ENCODE measurements around the gene CCDC107. TPM values are rescaled to one million over a fixed set of nuclear protein-coding genes. Genes with fewer than 3 reads are reported as not detected.
A peak's percentile ranks its signal among the peaks of the same experiment; 100 is the strongest.

Gene CCDC107
- total RNA-seq, 1 experiment from 2014 or later, result 12.5 TPM

GRCh38 chr9:35665471-35665818 is 7.4 kb downstream of the CCDC107 start:
- Mint-ChIP-seq H3K27ac (ENCODE audit: low read depth, unreplicated experiment) (no peak overlapping the region), H3K4me3 (ENCODE audit: unreplicated experiment) (peak overlapping the region; percentile 86), H3K27me3 (ENCODE audit: insufficient read depth, unreplicated experiment) (no peaks in the 10 kb centered on the region), H3K9me3 (ENCODE audit: unreplicated experiment) (no peaks in the 10 kb centered on the region), H3K4me1 (ENCODE audit: insufficient read depth, unreplicated experiment) (peaks cover 18% of the 10 kb centered on the region), H3K36me3 (ENCODE audit: insufficient read depth, unreplicated experiment) (peaks cover 20% of the 10 kb centered on the region)
- TF ChIP-seq, protein P1, sequence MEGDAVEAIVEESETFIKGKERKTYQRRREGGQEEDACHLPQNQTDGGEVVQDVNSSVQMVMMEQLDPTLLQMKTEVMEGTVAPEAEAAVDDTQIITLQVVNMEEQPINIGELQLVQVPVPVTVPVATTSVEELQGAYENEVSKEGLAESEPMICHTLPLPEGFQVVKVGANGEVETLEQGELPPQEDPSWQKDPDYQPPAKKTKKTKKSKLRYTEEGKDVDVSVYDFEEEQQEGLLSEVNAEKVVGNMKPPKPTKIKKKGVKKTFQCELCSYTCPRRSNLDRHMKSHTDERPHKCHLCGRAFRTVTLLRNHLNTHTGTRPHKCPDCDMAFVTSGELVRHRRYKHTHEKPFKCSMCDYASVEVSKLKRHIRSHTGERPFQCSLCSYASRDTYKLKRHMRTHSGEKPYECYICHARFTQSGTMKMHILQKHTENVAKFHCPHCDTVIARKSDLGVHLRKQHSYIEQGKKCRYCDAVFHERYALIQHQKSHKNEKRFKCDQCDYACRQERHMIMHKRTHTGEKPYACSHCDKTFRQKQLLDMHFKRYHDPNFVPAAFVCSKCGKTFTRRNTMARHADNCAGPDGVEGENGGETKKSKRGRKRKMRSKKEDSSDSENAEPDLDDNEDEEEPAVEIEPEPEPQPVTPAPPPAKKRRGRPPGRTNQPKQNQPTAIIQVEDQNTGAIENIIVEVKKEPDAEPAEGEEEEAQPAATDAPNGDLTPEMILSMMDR (IDR thresholded peaks at IDR 0.05; ENCODE audit: unreplicated experiment), result no peak
- ChIA-PET CTCF (interaction anchor here (0.6 to 11.0 kb wide), 8 partner anchors 10 to 148 kb away, joined by 3 to 119 read pairs (median 4); partner anchors contain the start of genes CREB3, GBA2, RGP1 and TLN1), POLR2A (interaction anchor here (0.8 to 4.0 kb wide), 14 partner anchors 9 to 620 kb away, joined by 3 to 29 read pairs (median 4); partner anchors contain the start of genes CA9, CREB3, GBA2 and RGP1)
- no peak for DNase-seq (ENCODE audit: unreplicated experiment)
- intact Hi-C loops (cut with micrococcal nuclease), result no loop called here
- no TSS peak for BruUV-seq (replicated peaks)

DNA sequence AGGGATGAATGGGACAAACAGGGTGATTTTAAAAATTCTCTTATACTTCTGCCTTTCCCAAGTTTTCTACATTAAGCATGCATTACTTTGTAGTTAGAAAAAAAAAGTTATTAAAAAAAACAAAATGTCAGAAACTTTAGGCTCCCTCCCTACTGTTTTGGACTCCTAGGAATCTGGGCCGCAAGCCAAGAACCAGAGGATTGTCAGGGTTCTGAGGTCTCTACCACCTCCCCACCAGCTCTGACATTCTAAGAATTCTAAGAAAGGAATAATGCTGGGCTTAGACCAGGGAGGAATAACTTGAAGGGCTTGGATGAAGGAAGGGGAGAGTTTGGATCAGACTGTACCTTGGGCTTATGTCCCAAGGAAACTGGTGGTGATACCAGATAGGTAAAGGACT is 8.0 kb downstream of the CCDC107 start:
- no TSS peak for BruUV-seq (replicated peaks)
- Mint-ChIP-seq H3K9me3 (ENCODE audit: unreplicated experiment) (no peaks in the 10 kb centered on the region), H3K27me3 (ENCODE audit: insufficient read depth, unreplicated experiment) (no peaks in the 10 kb centered on the region), H3K4me3 (ENCODE audit: unreplicated experiment) (peak overlapping the region; percentile 86), H3K4me1 (ENCODE audit: insufficient read depth, unreplicated experiment) (peaks cover 12% of the 10 kb centered on the region), H3K27ac (ENCODE audit: low read depth, unreplicated experiment) (no peak overlapping the region), H3K36me3 (ENCODE audit: insufficient read depth, unreplicated experiment) (peaks cover 14% of the 10 kb centered on the region)
- CTCF ChIA-PET, result interaction anchor here (0.7 to 11.0 kb wide), 7 partner anchors 12 to 83 kb away, joined by 3 to 119 read pairs (median 4); partner anchors contain the start of genes CREB3, GBA2, RGP1 and TLN1
- TF ChIP-seq, protein P1 (IDR thresholded peaks at IDR 0.05; ENCODE audit: unreplicated experiment), result no peak
- DNase-seq (ENCODE audit: unreplicated experiment), result no peak
- intact Hi-C loops (cut with micrococcal nuclease), result no loop called here
- POLR2A ChIA-PET, result interaction anchor here (0.8 to 4.0 kb wide), 11 partner anchors 8 to 620 kb away, joined by 3 to 29 read pairs (median 4); partner anchors contain the start of genes CA9, CREB3, GBA2 and RGP1

- no peak overlapping the region for H3K4me3 Mint-ChIP-seq (ENCODE audit: unreplicated experiment)
These were observed 8.5 kb downstream of the CCDC107 start for GRCh38 chr9:35666549-35666948.

GRCh38 chr9:35667939-35668338 is 9.8 kb downstream of the CCDC107 start:
- intact Hi-C loops (cut with micrococcal nuclease), result no loop called here
- CTCF ChIA-PET, result interaction anchor here (0.6 to 1.1 kb wide), 2 partner anchors 21 to 705 kb away, joined by 3 read pairs; no protein-coding TSS in a partner anchor

More at GRCh38 chr9:35666549-35666948, 8.5 kb downstream of the CCDC107 start:
- TF ChIP-seq, protein P1 (IDR thresholded peaks at IDR 0.05; ENCODE audit: unreplicated experiment), result no peak
- Mint-ChIP-seq H3K4me1 (ENCODE audit: insufficient read depth, unreplicated experiment) (peaks cover 12% of the 10 kb centered on the region), H3K27ac (ENCODE audit: low read depth, unreplicated experiment) (no peak overlapping the region), H3K27me3 (ENCODE audit: insufficient read depth, unreplicated experiment) (no peaks in the 10 kb centered on the region), H3K36me3 (ENCODE audit: insufficient read depth, unreplicated experiment) (peaks cover 9% of the 10 kb centered on the region), H3K9me3 (ENCODE audit: unreplicated experiment) (no peaks in the 10 kb centered on the region)
- DNase-seq (ENCODE audit: unreplicated experiment), result no peak
- BruUV-seq (replicated peaks), result no TSS peak
- ChIA-PET POLR2A (interaction anchor here (1.6 to 4.0 kb wide), 2 partner anchors 24 to 86 kb away, joined by 3 to 29 read pairs; partner anchors contain the start of gene TPM2), CTCF (interaction anchor here (0.7 to 1.8 kb wide), 3 partner anchors 11 to 25 kb away, joined by 3 to 5 read pairs (median 4); no protein-coding TSS in a partner anchor)
- intact Hi-C loops (cut with micrococcal nuclease), result no loop called here

More at GRCh38 chr9:35667939-35668338, 9.8 kb downstream of the CCDC107 start:
- TF ChIP-seq, protein P1 (IDR thresholded peaks at IDR 0.05; ENCODE audit: unreplicated experiment), result no peak
- no peak overlapping the region for H3K4me3 Mint-ChIP-seq (ENCODE audit: unreplicated experiment)
- POLR2A ChIA-PET, result interaction anchor here (1.3 kb wide), 1 partner anchor 27 kb away, joined by 6 read pairs; no protein-coding TSS in a partner anchor
- no TSS peak for BruUV-seq (replicated peaks)
- no peak for DNase-seq (ENCODE audit: unreplicated experiment)
- H3K4me1 Mint-ChIP-seq (ENCODE audit: insufficient read depth, unreplicated experiment), result peaks cover 6% of the 10 kb centered on the region
- no peaks in the 10 kb centered on the region for H3K9me3 Mint-ChIP-seq (ENCODE audit: unreplicated experiment)
- no peaks in the 10 kb centered on the region for H3K27me3 Mint-ChIP-seq (ENCODE audit: insufficient read depth, unreplicated experiment)
- H3K36me3 Mint-ChIP-seq (ENCODE audit: insufficient read depth, unreplicated experiment), result peaks cover under 1% of the 10 kb centered on the region
- no peak overlapping the region for H3K27ac Mint-ChIP-seq (ENCODE audit: low read depth, unreplicated experiment)

Data from MCF 10A (cell line).